ENCODE data around the gene JAKMIP2.
A peak's percentile ranks its signal among the peaks of the same experiment; 100 is the strongest.
"Not testable (repeated sequence)": the region's sequence is repeated elsewhere in the genome, so short reads cannot be mapped to it uniquely, and the experiment has no call there.

JAKMIP2 gene

DNA sequence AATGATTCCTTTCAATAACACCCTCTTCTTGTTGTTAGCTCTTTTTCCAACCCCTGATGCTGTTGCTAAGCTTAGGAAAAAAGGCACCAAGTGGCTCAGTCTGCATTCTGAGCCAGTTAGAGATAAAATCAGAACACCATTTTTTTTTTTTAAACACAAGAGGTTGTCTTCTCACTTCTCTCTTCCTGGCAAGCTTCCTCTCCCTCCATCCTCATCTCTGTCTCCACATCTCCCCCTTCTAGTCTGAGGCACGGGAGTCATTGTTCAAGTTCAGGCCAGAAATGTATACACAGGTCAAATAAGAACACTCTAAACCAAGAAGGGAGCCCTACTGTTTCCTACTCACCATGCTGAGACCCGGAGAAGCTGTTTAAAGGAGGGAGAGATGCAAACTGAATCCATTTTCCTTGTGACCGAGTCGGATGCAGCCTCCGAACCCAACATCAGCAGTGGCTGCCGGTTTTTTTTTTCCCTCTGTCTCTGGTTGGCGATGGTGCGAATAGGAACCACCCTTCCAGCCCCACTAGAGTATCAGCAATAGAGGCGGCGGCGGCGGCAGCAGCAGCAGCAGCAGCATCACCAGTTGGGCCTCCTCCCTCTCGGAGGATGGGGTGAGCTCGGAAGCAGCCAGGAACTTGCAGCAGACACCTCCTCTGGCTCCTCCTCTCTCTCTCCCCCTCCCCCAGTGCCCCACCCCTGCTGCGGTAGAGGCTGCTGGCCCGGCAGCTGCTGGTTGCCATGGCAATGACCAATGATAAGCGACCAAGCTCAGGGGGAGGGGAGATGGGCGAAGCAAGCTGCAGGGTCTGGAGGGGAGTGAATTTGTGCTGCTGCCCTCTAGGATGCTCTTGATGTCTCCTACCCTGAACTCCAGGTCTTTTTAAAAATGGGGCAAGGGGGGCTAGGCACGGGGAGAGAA is at the start of gene JAKMIP2:
Gene JAKMIP2 (minus strand): TSS at position 619 of the 919 bp plus-strand sequence. CDS start 110,922 bp downstream, outside the sequence.
- DNase-seq (ENCODE audit: low read depth): peak; percentile 93

- DNase-seq (ENCODE audit: low read depth): no peak
These were observed 48.9 kb upstream of the JAKMIP2 start, which contains the start of gene SPINK1 for GRCh38 chr5:147831465-147831864. Gene SPINK1, minus strand, starts transcription at chr5:147831671. Its CDS starts 94 bp downstream, at chr5:147831577.

DNA sequence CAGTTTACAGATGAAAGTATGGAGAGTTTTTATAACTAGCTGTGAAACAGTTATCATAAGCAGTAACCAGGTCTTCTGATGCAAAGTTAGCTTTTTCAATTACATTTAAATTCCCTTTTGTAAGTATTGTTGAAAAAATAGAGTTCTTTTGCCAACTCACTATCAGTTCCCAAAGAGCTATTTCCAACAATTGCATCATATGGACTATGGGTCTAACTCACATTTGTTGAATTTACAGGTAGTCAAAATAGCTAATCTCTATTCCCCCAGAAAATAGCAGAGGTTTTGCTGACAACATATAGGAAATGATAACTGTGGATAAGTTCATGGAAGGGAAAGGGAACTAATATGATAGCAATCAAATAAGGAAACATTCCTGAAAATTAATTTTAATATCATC is 47.5 kb upstream of the JAKMIP2 start:
- DNase-seq (ENCODE audit: low read depth): peak; percentile 12

DNA sequence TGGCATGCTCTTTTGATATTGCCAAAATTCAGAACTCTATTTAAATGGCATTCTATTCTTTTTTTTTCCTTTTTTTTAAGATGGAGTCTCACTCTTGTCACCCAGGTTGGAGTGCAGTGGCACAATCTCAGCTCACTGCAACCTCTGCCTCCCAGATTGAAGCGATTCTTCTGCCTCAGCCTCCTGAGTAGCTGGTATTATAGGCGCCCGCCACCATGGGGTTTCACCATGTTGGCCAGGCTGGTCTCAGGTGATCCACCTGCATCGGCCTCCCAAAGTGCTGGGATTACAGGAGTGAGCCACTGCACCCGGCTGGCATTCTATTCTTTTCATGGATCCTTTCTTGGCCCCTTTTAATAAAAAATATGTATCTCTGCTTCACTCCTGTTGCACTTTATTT is 44.5 kb upstream of the JAKMIP2 start:
- DNase-seq (ENCODE audit: low read depth): not testable (repeated sequence)

DNA sequence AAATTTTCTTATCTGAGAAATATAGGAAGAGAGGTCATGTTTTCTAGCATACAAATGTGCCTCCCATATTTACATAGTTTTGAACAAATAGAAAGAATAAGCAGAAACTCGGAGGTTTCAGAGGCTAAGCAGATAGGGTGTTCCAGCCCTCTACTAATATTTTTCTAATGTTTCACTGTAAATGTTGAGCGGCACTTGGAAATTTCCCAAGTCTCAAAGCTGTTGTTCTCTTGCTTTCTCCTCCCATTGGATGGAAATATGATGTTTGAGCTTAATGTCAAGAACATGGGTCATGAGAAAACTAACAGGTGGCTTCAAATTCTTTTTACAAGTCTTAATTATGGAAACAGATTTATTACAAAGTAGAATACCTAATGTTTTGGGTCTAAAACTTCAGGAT is 43.8 kb upstream of the JAKMIP2 start:
- DNase-seq (ENCODE audit: low read depth): no peak

DNA sequence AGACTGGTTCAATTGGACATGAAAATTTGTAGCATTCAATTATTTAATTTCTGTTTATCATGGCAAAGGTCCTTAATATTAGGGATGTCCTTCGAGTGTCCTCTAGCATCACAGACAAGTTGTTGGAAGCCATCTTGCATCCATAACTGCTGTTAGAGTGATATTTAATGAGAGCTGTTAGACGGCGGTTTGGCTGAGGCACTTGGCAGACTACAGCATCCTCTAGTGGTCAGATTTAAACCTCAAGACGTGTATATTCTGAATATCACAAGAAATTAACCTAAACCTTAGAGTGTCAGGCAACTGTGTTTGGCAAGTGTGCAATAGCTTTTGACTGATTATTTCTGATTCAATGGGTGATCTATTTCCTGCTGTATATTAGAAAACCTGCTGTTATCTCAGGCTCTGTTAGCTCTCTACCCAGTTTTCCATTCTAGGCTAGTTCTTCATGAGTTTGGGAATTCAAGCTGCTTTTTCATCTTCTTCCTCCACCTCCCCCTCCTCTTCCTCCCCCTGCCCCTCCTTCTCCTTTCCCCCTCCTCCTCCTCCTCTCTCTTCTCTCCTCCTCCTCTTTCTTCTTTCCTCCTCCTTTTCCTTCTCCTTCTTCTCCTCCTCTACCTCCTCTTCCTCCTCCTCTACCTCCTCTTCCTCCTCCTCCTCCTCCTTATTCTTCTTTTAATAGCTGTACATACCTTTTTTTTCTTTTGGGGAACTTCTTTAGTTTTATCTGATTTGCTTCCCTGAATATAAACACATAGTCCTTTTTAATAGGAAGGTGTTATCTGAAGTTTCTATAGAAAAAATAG is 40.4 kb upstream of the JAKMIP2 start:
- DNase-seq (ENCODE audit: low read depth): peak; percentile 68

GRCh38 chr5:147822222-147822621 is 39.7 kb upstream of the JAKMIP2 start:
- DNase-seq (ENCODE audit: low read depth): not testable (repeated sequence)

DNA sequence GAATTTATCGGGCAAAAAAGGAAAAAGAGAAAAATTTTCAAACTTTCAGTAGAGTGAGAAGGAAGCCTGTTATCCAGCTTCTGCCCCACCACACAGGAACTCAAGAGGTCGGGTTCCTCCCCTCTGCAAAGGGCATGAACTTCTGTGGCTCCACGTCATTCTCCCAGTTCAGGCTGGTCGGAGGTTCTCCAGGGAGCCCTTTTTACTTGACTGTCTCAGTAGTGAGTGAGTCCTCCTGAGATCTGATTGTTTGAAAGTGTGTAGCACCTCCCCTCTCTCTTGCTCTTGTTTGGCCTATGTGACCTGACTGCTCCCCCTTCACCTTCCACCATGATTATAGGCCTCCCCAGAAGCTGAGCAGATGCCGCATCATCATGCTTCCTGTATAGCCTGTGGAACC is 39.2 kb upstream of the JAKMIP2 start:
- no peak for DNase-seq (ENCODE audit: low read depth)

DNA sequence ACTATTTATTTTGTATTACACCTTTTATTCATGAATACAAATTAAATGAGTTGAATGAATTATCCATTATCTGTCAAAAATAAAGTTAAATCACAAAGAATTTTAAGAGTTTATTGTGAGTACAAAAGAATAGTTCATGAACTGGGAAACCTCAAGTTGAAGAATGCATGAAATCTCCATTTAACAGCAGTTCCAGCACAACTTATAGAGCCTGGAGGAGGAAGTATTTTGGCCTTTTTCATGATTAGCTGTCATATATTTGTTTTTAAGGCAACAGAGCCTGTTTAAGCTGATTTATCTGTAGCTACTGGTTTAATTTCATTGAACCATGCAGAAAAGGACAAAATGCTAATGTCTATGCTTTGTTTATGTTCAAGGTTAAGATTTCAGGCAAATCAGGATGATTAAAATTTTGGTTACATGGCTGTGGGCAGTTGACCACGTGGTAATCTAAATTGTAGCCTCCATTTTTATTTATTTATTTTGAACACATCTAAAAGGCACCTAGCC is 36.8 kb upstream of the JAKMIP2 start:
- no peak for DNase-seq (ENCODE audit: low read depth)

DNA sequence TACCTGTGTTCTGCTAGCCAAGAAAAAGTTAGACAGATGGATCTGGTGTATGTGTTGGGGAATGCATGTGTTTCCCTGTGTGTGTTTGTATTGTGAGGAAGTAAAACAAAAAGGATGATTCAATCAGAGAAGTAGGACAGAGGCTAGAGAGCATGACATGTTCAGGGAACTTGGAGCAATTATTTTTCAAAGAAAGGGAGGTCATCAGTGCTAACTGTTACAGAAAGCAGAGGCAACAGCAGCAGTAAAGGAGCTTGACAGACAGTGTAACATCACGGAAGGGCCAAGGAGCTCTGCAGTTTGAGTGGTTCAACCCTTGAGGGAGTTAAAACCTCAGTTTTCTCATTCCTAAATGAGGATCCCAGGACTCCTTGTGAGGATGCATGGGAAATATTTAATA is 35.8 kb upstream of the JAKMIP2 start:
- no peak for DNase-seq (ENCODE audit: low read depth)

- no peak for DNase-seq (ENCODE audit: low read depth)
These were observed 31.2 kb upstream of the JAKMIP2 start for GRCh38 chr5:147813696-147814095.

DNA sequence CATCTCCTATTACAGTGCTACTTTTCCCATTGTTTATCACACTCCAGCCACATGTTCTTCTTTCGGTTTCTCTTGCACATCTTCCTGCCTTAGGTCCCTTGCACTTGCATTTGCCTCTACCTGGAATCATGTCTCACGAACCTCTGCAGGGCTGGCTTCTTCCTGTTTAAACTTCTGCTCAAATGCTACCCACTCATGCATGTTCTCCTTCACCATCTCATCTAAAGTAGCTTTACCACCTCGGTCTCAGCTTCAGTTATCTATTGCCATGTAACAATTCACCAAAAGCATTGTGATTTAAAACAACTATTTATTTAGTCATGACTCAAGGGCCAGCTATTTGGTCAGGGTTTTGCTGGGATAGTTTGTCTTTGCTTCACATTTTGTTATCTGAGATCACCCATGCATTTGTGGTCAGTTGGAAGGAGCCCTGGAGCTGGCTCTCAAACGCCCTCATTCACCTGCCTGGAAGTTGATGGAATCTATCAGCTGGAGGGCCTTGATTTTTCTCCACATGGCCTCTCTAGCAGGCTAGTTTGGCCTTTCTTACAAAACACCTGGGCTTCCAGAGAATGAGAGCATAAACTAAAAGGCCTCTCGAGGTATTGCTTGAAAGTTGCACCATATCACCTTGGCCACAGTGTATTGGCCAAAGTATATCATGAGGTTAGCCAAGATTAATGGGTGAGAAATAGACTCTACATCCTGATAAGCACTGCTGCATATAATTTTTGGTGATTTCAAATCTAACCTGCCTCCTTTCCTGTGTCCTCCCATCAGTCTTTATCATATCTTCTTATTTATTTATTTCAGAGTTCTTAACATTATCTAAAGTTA is 27.5 kb upstream of the JAKMIP2 start:
- DNase-seq (ENCODE audit: low read depth): no peak

- DNase-seq (ENCODE audit: low read depth): no peak
These were observed 22.5 kb upstream of the JAKMIP2 start for GRCh38 chr5:147805030-147805454.

DNA sequence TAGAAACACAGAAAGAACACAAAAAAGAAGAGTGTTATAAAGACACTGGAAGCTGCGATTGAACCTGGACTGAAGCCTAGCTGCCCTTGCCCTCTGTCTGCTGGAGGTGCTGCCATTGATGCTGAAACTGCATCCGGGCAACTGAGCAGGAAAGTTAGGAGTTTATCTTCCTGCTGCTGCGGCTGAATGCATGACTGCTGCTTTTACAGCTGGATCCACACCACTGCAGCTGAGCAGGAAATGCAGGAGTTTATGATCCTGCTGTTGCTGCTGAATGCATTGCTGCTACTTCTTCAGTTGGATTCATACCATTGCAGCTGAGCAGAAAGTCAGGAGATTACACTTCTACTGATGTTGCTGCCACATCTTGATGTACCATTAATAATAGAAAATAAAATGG is 21.8 kb upstream of the JAKMIP2 start:
- no peak for DNase-seq (ENCODE audit: low read depth)

GRCh38 chr5:147803926-147804325 is 21.4 kb upstream of the JAKMIP2 start:
- DNase-seq (ENCODE audit: low read depth): no peak

DNA sequence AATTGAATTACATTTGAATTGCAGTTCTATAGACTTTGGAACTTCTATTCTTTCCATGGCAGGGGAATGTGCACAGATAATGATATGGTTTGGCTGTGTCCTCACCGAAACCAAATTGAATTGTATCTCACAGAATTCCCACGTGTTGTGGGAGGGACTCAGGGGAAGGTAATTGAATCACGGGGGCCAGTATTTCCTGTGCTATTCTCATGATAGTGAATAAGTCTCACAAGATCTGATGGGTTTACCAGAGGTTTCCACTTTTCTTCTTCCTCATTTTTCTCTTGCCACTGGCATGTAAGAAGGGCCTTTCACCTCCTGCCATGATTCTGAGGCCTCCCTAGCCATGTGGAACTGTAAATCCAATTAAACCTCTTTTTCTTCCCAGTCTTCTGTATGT is 20.6 kb upstream of the JAKMIP2 start:
- not testable (repeated sequence) for DNase-seq (ENCODE audit: low read depth)

GRCh38 chr5:147801461-147801860 is 18.9 kb upstream of the JAKMIP2 start:
- DNase-seq (ENCODE audit: low read depth): no peak

GRCh38 chr5:147800491-147800890 is 18.0 kb upstream of the JAKMIP2 start:
- DNase-seq (ENCODE audit: low read depth): no peak

DNA sequence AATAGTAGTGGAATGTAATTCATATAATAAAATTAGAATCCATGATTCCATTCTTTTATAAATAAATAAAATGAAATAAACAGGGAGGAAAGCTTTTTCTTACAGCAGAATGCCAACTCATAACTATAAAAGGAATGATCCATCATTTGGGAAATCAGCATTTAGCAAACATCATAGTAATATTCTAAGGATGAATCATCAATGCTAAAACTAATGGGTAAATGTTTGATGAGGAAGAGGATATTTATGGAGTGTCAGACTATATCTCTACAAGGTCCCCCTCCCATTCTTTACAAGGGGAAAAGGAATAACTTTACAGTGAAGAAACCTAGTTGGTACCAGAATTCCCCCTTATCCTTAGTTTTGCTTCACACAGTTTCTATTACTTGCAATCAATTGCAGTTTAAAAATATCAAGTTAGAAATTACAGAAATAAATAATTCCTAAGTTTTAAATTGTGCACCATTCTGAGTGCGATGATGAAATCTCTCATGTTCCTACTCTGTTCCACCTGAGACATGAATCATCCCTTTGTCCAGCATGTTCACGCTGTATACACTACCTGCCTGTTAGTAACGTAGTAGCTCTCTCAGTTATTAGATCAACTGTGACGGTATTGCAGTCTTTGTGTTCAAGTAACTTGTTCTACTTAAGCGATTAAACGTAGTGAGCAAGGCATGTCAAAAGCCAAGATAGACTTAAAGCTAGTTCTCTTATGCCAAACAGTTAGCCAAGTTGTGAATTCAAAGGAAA is 14.2 kb upstream of the JAKMIP2 start:
- no peak for DNase-seq (ENCODE audit: low read depth)

DNA sequence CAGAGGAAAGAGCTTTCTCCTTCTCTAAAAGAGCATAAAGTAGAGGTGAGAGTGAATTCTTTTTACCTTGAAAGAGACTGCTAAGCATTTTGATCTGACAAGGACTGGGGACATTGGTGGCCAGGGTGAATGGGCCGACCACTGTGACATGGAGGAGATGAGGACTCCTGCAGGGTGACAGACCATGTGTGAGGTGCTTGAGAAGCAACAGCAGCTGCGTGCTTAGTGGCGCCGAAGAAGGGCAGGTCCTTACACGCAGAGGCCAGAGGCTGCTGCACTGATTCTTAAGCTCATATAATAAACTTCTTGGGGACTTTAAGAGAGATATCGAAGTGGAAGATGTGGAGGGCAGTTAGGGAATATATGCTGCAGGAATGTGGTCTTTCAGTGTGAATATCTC is 8.7 kb upstream of the JAKMIP2 start:
- DNase-seq (ENCODE audit: low read depth): no peak

- no peak for DNase-seq (ENCODE audit: low read depth)
These were observed 7.3 kb upstream of the JAKMIP2 start for GRCh38 chr5:147789820-147790219.

All from fibroblast of the conjunctiva (primary cell).